Right cardiac atrium (tissue), 5 donors: Measurements from ENCODE around the gene KRTAP5-7. TPM values are rescaled to one million over a fixed set of nuclear protein-coding genes. Genes with fewer than 3 reads are reported as not detected.

ENCODE experiments used
- ATAC-seq, 2 donors: fragments of 200-7000 bp; cut with Tn5 transposase; one replicate each; pipeline versions ENCODE4 v1.8.0 to v1.9.1; 2020; ENCODE audit warnings: moderate library complexity in 2 of 2, mild to moderate bottlenecking in 1 of 2
- DNase-seq, 3 donors: peaks; one replicate each; pipeline ENCODE4 v3.0.0-alpha.2; 2020
- H3K27ac ChIP-seq: one replicate; pipeline ENCODE4 v1.5.1; 2013; ENCODE audit warnings: mild to moderate bottlenecking, low read length, control low read depth, moderate library complexity
- H3K27me3 ChIP-seq: one replicate; pipeline ENCODE4 v1.6.1; 2013; ENCODE audit not compliant: control insufficient read depth, insufficient read depth
- H3K4me1 ChIP-seq: one replicate; pipeline ENCODE4 v1.6.1; 2013; ENCODE audit warnings: low read length; ENCODE audit not compliant: control insufficient read depth, insufficient read depth
- H3K4me3 ChIP-seq: one replicate; pipeline ENCODE4 v1.5.1; 2013; ENCODE audit warnings: low read length, control low read depth
- H3K9me3 ChIP-seq: one replicate; pipeline ENCODE4 v1.6.1; 2013; ENCODE audit warnings: low read length; ENCODE audit not compliant: control insufficient read depth
- WGBS: extraction: QIAGEN DNeasy Blood & Tissue Kit; methylation state at CpG from one replicate; pipeline ENCODE4 v1.1.7; 2013; 5-methylcytosine and 5-hydroxymethylcytosine counted together
- intact Hi-C, 4 donors: fragments of 100-400 bp; cut with DNase I; formaldehyde crosslinking; loops; one replicate each; pipeline versions ENCODE4 v1.11.0 to v1.14.0; 2022 to 2023
- polyA plus RNA-seq: library from polyadenylated mRNA; stranded (reverse); fragments of 200-250 nt; gene quantifications from one replicate; pipeline ENCODE4 v1.2.3, GENCODE V29; 2013
- total RNA-seq, 4 donors: library from RNA; stranded (reverse); fragmentation: NEBNext Ultra II Directional; extraction: Animal tissue kit (Norgen Biotek cat#: 25700); gene quantifications; one replicate each; pipeline ENCODE4 v1.2.1, GENCODE V29; 2021
- donor health status: healthy with polysubstance abuse.
- donor health status: DM: no; HTN: yes; CAD: no.
- donor health status: DM: no; HTN: no; CAD: no.
- donor health status: DM: no; HTN: yes; CAD: no; lungs with severe emphysema.
- donor health status: DM: yes; HTN: yes; CAD: no.

The KRTAP5-7 gene
- total and polyA plus RNA-seq, 5 donors, result not detected

- no peak for ATAC-seq
- intact Hi-C loops, result no loop called here
- H3K9me3 ChIP-seq, result no peaks in the 10 kb centered on the region
- no peak overlapping the region for H3K4me3 ChIP-seq
- no peak overlapping the region for H3K27ac ChIP-seq
- no peaks in the 10 kb centered on the region for H3K4me1 ChIP-seq
- DNase-seq, result no peak
- H3K27me3 ChIP-seq, result no peaks in the 10 kb centered on the region
- WGBS, result 65% methylated on average over 13 of the region's 13 CpGs
These were observed 27.9 kb upstream of the KRTAP5-7 start for GRCh38 chr11:71499125-71499524.

DNA sequence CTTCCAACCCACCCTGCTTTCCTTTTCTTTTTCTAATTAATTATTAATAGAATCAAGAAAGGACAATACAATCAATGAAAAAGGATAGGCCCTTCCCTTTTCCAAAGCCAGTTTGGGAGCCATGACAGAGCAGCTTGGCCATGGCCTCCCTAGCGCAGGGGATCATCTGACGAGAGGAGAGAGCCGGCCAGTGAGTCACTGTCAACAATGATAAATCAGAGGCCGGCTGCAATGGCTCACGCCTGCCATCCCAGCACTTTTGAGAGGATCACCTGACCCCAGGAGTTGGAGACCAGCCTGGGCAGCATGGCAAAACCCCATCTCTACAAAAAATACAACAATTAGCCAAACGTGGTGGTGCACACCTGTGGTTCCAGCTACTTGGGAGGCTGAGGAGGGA is 27.5 kb upstream of the KRTAP5-7 start:
- H3K4me1 ChIP-seq, result no peaks in the 10 kb centered on the region
- no peak for DNase-seq
- ATAC-seq, result no peak
- H3K27ac ChIP-seq, result no peak overlapping the region
- no peaks in the 10 kb centered on the region for H3K9me3 ChIP-seq
- H3K4me3 ChIP-seq, result no peak overlapping the region
- H3K27me3 ChIP-seq, result no peaks in the 10 kb centered on the region
- intact Hi-C loops, result no loop called here
- 79% methylated on average over 6 of the region's 6 CpGs for WGBS

DNA sequence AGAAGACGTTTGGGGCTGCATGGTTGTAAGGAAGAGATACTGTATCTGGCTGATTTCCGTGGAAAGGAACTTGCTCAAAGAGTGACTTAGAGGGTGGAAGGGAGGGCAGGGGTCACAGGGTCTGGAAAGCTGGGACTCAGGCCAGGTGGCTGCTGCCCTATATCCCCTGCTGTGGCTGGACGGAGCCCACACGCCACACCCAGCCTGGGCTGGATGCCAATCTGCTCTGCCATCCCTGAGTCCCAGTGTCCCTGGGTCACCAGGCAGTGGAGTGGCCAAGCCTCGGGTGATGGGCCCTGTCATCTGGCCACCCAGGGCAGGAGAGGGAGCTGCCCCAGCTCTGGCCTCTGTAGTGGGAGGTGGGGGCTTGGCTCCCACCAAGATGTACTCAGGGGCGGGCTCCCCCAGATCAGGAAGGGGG is 26.5 kb upstream of the KRTAP5-7 start:
- WGBS, result 34% methylated on average over 6 of the region's 6 CpGs
- Histone ChIP-seq H3K27ac (no peak overlapping the region), H3K9me3 (no peaks in the 10 kb centered on the region), H3K27me3 (no peaks in the 10 kb centered on the region), H3K4me1 (no peaks in the 10 kb centered on the region), H3K4me3 (no peak overlapping the region)
- DNase-seq, result peak; percentile 56 to 79 (median 79)
- intact Hi-C loops, result no loop called here
- peak; percentile 76 to 89 for ATAC-seq

DNA sequence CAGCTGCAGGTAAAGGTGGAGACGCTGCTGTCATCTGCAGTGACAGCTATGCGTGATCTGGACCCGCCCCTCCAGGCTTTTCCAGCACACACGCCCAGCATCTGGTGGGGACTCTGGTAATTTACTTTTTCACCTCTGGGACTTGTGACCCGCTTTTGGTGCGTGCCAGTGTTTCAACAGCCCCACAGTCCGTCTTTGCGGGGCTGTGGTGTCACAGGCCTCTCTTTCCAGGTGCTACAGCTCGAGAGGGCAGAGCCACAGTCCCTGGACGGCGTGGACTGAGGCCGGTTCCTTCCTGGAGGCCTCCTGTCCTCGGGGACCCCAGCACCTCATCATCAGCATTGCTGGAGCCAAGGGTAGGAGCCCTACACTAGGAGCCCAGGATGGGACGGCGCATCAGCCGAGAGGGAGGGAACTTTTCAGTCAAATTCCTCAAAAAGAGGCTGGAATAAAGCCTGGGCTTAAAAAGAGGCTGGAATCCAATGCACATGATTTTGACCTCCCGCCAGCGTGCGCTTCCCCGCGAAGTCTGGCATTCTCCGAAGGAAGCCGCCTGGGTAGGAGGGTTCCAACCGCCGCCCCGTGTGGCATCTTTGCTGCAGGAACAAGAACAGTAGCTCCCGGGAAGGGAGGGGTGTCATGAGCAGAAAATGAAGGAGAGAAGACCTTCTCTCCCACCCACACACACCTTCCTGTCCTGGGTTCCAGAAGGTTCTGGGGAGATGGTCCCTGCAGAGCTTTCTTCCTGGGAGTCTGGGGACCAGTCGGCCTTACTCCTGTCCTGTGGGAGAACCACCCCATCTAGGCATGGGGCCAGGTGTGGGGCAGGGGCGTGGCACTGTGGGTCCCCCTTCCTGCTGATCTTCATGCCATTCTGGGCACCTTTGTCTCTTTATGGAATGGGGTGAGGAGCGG is 25.7 kb upstream of the KRTAP5-7 start:
- Histone ChIP-seq H3K27me3 (no peaks in the 10 kb centered on the region), H3K27ac (no peak overlapping the region), H3K4me3 (no peak overlapping the region), H3K4me1 (no peaks in the 10 kb centered on the region), H3K9me3 (no peaks in the 10 kb centered on the region)
- ATAC-seq (peak; percentile 7 to 10), DNase-seq (no peak)
- WGBS, result 89% methylated on average over 30 of the region's 30 CpGs
- intact Hi-C loops, result no loop called here

- DNase-seq (no peak), ATAC-seq (no peak)
- Histone ChIP-seq H3K27me3 (no peaks in the 10 kb centered on the region), H3K9me3 (no peaks in the 10 kb centered on the region), H3K4me3 (no peak overlapping the region), H3K27ac (no peak overlapping the region), H3K4me1 (no peaks in the 10 kb centered on the region)
- intact Hi-C loops, result no loop called here
- 95% methylated on average over 10 of the region's 10 CpGs for WGBS
These were observed 25.0 kb upstream of the KRTAP5-7 start for GRCh38 chr11:71502026-71502425.

DNA sequence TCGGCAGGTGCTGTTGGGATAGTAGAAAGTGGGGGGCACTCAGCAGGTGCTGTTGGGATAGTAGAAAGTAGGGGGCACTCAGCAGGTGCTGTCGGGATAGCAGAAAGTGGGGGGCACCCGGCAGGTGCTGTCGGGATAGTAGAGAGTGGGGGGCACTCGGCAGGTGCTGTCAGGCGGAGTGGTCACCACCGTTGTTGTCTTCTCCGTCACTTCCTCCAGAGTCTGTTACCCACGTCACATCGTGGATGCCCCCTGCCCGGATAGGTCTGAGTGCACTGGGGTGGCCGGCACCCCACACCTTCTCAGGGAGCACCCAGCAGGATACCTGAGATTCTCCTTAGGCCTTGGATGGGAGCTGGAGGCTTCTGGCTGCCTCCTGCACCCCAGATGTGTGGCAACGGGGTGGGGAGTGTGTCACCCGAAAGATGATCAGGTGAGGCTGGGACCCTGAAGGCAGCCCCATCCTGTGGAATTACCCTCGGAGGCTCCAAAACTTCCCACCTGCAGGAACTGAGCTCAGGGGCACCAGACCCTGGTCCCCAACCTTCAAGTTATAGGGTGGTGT is 24.1 kb upstream of the KRTAP5-7 start:
- intact Hi-C loops, result no loop called here
- ATAC-seq (no peak), DNase-seq (no peak)
- Histone ChIP-seq H3K4me3 (no peak overlapping the region), H3K9me3 (no peaks in the 10 kb centered on the region), H3K4me1 (no peaks in the 10 kb centered on the region), H3K27ac (no peak overlapping the region), H3K27me3 (no peaks in the 10 kb centered on the region)
- WGBS, result 95% methylated on average over 15 of the region's 15 CpGs

GRCh38 chr11:71504531-71504930 is 22.5 kb upstream of the KRTAP5-7 start:
- Histone ChIP-seq H3K9me3 (no peaks in the 10 kb centered on the region), H3K4me3 (no peak overlapping the region), H3K27me3 (no peaks in the 10 kb centered on the region), H3K4me1 (no peaks in the 10 kb centered on the region), H3K27ac (no peak overlapping the region)
- intact Hi-C loops, result no loop called here
- ATAC-seq, result no peak
- 44% methylated on average over 10 of the region's 10 CpGs for WGBS
- DNase-seq, result no peak

GRCh38 chr11:71505001-71505400 is 22.1 kb upstream of the KRTAP5-7 start:
- intact Hi-C loops, result no loop called here
- Histone ChIP-seq H3K27me3 (no peaks in the 10 kb centered on the region), H3K27ac (no peak overlapping the region), H3K4me1 (no peaks in the 10 kb centered on the region), H3K9me3 (no peaks in the 10 kb centered on the region), H3K4me3 (no peak overlapping the region)
- no peak for ATAC-seq
- no peak for DNase-seq
- WGBS, result 35% methylated on average over 2 of the region's 2 CpGs

- Histone ChIP-seq H3K27me3 (no peaks in the 10 kb centered on the region), H3K27ac (no peak overlapping the region), H3K4me3 (no peak overlapping the region), H3K4me1 (no peaks in the 10 kb centered on the region), H3K9me3 (no peaks in the 10 kb centered on the region)
- WGBS, result 73% methylated on average over 9 of the region's 9 CpGs
- DNase-seq, result no peak
- no peak for ATAC-seq
- intact Hi-C loops, result no loop called here
These were observed 21.3 kb upstream of the KRTAP5-7 start for GRCh38 chr11:71505781-71506180.

- no peak overlapping the region for H3K27ac ChIP-seq
- 90% methylated on average over 5 of the region's 5 CpGs for WGBS
- DNase-seq (no peak), ATAC-seq (no peak)
- intact Hi-C loops, result no loop called here
- no peaks in the 10 kb centered on the region for H3K4me1 ChIP-seq
- H3K4me3 ChIP-seq, result no peak overlapping the region
- no peaks in the 10 kb centered on the region for H3K9me3 ChIP-seq
- H3K27me3 ChIP-seq, result no peaks in the 10 kb centered on the region
These were observed 20.0 kb upstream of the KRTAP5-7 start for GRCh38 chr11:71507102-71507501.

- intact Hi-C loops, result no loop called here
- Histone ChIP-seq H3K4me3 (no peak overlapping the region), H3K27me3 (no peaks in the 10 kb centered on the region), H3K27ac (no peak overlapping the region), H3K9me3 (no peaks in the 10 kb centered on the region), H3K4me1 (no peaks in the 10 kb centered on the region)
- 93% methylated on average over 55 of the region's 55 CpGs for WGBS
- ATAC-seq (peak in 1 of 2 donors; percentile 14), DNase-seq (no peak)
These were observed 8.3 kb upstream of the KRTAP5-7 start for GRCh38 chr11:71518506-71519471.
